K562 (cell line): ENCODE data around the gene TMEM60.

Source experiments
- EGR1 ChIP-seq: fragments of 450-650 bp; conservative IDR thresholded peaks from 2 replicates; pipeline ENCODE4 v1.6.1; 2017; ENCODE audit warnings: mild to moderate bottlenecking
- HMG20B ChIP-seq: fragments of 250-450 bp; sonication (Bioruptor Pico); IDR thresholded peaks from 2 replicates; pipeline ENCODE4 v1.5.0; 2021; ENCODE audit warnings: mild to moderate bottlenecking
- JUNB ChIP-seq: fragments of 450-650 bp; formaldehyde crosslinking; conservative IDR thresholded peaks from 2 replicates; pipeline ENCODE4 v1.4.0; 2020; ENCODE audit warnings: mild to moderate bottlenecking
- KAT7 ChIP-seq: sonication (generic); formaldehyde crosslinking; IDR thresholded peaks from 2 replicates; pipeline ENCODE4 v1.8.0; 2022; ENCODE audit warnings: missing genetic modification reagents, mild to moderate bottlenecking, borderline replicate concordance
- KLF16 ChIP-seq: IDR thresholded peaks from 2 replicates; pipeline ENCODE4 v1.6.1; 2016; ENCODE audit warnings: antibody characterized with exemption
- NR4A1 ChIP-seq, 2 experiments: fragments of 250-450 bp in 1 of 2; fragments of 450-650 bp in 1 of 2; sonication (Bioruptor Pico) in 1 of 2; IDR thresholded peaks; 2 replicates each; pipeline versions ENCODE4 v1.4.0 to v1.6.1; 2016 to 2020; ENCODE audit warnings: mild to moderate bottlenecking in 2 of 2, missing compliant biosample characterization in 1 of 2, missing genetic modification characterization in 1 of 2, moderate library complexity in 1 of 2
- YY1 ChIP-seq, 3 experiments: IDR thresholded peaks; 2 replicates each; pipeline ENCODE4 v1.6.1; 2011; ENCODE audit warnings: low read length in 2 of 3, mild to moderate bottlenecking in 2 of 3, moderate library complexity in 2 of 3, borderline replicate concordance in 1 of 3, control low read depth in 1 of 3, low read depth in 1 of 3; ENCODE audit not compliant: insufficient read depth in 3 of 3, insufficient replicate concordance in 2 of 3, control insufficient read depth in 1 of 3, insufficient read length in 1 of 3; ENCODE audit errors: extremely low read depth in 1 of 3
- ZNF217 ChIP-seq: sonication (generic); formaldehyde crosslinking; IDR thresholded peaks from 2 replicates; pipeline ENCODE4 v1.8.0; 2022; ENCODE audit warnings: mild to moderate bottlenecking, missing genetic modification reagents
- ZNF253 ChIP-seq: fragments of 250-450 bp; sonication (Bioruptor Pico); conservative IDR thresholded peaks from 2 replicates; pipeline ENCODE4 v1.6.1; 2021; ENCODE audit warnings: mild to moderate bottlenecking
- ZNF311 ChIP-seq: fragments of 250-450 bp; sonication (Bioruptor Pico); IDR thresholded peaks from 2 replicates; pipeline ENCODE4 v1.4.0; 2020; ENCODE audit warnings: mild to moderate bottlenecking, moderate library complexity
- TF ChIP-seq, protein P1 (sequence below), 2 experiments: fragments of 250-450 bp in 1 of 2; fragments of 450-650 bp in 1 of 2; sonication (Bioruptor Pico) in 1 of 2; IDR thresholded peaks; 2 replicates each; pipeline versions ENCODE4 v1.6.1 to v1.8.0; 2016 to 2021; ENCODE audit warnings: mild to moderate bottlenecking in 2 of 2, moderate library complexity in 2 of 2, missing compliant biosample characterization in 1 of 2, missing genetic modification characterization in 1 of 2
- TF ChIP-seq, protein P2 (sequence below), 3 experiments: IDR thresholded peaks in 2 of 3; conservative IDR thresholded peaks in 1 of 3; 2 replicates each; pipeline ENCODE4 v1.5.1; 2011 to 2012; ENCODE audit warnings: low read length in 3 of 3, mild to moderate bottlenecking in 3 of 3, control low read depth in 2 of 3, improper control_type of control experiment in 1 of 3, inconsistent platforms in 1 of 3, low read depth in 1 of 3, mixed read lengths in 1 of 3, moderate library complexity in 1 of 3; ENCODE audit not compliant: insufficient read depth in 2 of 3
- TF ChIP-seq, protein P3 (sequence below): fragments of 450-650 bp; formaldehyde crosslinking; IDR thresholded peaks from 2 replicates; pipeline ENCODE4 v1.4.0; 2020; ENCODE audit warnings: mild to moderate bottlenecking, moderate library complexity

DNA sequence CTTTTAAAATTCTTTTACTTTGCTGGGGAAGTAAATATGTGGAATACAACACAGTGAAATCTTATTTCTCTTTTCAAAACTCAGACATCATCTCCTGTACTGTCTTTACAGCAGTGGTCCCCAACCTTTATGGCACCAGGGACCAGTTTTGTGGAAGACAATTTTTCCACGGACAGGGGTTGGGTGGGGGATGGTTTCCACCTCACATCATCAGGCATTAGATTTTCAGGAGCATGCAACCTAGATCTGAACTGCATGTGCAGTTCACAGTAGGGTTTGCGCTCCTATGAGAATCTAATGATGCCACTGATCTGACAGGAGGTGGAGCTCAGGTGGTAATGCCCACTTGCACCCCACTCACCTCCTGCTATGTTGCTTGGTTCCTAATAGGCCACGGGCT lies 12.2 kb downstream of the TMEM60 start:
- TF ChIP-seq EGR1 (no peak), KLF16 (no peak), NR4A1 (CRISPR knock-in tag; IDR thresholded peaks at IDR 0.05) (no peak), NR4A1 (tag; IDR thresholded peaks at IDR 0.05) (no peak), YY1 (IDR thresholded peaks at IDR 0.05; ENCODE audit: borderline replicate concordance in 1 of 3, control insufficient read depth in 1 of 3, extremely low read depth in 1 of 3, insufficient read depth in 3 of 3, insufficient read length in 1 of 3, insufficient replicate concordance in 2 of 3, low read depth in 1 of 3, low read length in 2 of 3) (no peak), KAT7 (no peak), ZNF311 (CRISPR knock-in tag) (no peak), ZNF217 (no peak), HMG20B (CRISPR knock-in tag) (no peak), JUNB (CRISPR knock-in tag) (no peak), ZNF253 (CRISPR knock-in tag) (no peak)
- TF ChIP-seq, protein P1, sequence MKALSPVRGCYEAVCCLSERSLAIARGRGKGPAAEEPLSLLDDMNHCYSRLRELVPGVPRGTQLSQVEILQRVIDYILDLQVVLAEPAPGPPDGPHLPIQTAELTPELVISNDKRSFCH (CRISPR knock-in tag; IDR thresholded peaks at IDR 0.05): no peak
- TF ChIP-seq, protein P1 (tag; IDR thresholded peaks at IDR 0.05): no peak
- TF ChIP-seq, protein P2, sequence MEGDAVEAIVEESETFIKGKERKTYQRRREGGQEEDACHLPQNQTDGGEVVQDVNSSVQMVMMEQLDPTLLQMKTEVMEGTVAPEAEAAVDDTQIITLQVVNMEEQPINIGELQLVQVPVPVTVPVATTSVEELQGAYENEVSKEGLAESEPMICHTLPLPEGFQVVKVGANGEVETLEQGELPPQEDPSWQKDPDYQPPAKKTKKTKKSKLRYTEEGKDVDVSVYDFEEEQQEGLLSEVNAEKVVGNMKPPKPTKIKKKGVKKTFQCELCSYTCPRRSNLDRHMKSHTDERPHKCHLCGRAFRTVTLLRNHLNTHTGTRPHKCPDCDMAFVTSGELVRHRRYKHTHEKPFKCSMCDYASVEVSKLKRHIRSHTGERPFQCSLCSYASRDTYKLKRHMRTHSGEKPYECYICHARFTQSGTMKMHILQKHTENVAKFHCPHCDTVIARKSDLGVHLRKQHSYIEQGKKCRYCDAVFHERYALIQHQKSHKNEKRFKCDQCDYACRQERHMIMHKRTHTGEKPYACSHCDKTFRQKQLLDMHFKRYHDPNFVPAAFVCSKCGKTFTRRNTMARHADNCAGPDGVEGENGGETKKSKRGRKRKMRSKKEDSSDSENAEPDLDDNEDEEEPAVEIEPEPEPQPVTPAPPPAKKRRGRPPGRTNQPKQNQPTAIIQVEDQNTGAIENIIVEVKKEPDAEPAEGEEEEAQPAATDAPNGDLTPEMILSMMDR (IDR thresholded peaks at IDR 0.05 in 2 of 3, conservative IDR thresholded peaks at IDR 0.05 in 1 of 3; ENCODE audit: insufficient read depth in 2 of 3, low read depth in 1 of 3, low read length in 3 of 3): no peak
- TF ChIP-seq, protein P3, sequence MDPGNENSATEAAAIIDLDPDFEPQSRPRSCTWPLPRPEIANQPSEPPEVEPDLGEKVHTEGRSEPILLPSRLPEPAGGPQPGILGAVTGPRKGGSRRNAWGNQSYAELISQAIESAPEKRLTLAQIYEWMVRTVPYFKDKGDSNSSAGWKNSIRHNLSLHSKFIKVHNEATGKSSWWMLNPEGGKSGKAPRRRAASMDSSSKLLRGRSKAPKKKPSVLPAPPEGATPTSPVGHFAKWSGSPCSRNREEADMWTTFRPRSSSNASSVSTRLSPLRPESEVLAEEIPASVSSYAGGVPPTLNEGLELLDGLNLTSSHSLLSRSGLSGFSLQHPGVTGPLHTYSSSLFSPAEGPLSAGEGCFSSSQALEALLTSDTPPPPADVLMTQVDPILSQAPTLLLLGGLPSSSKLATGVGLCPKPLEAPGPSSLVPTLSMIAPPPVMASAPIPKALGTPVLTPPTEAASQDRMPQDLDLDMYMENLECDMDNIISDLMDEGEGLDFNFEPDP (CRISPR knock-in tag): no peak
